Small intestine (tissue), 16 donors: Measurements from ENCODE around the gene DCANP1. TPM values are rescaled to one million over a fixed set of nuclear protein-coding genes. Genes with fewer than 3 reads are reported as not detected.
A peak's percentile ranks its signal among the peaks of the same experiment; 100 is the strongest.
"Not testable (repeated sequence)": the region's sequence is repeated elsewhere in the genome, so short reads cannot be mapped to it uniquely, and the experiment has no call there.

Experiments
- DNase-seq, 2 donors: peaks; one replicate each; pipeline versions ENCODE4 v3.0.0 to v3.0.0-alpha.2; 2013
- FAIRE-seq: peaks from 2 replicates; lab custom pipeline; 2012; peaks lifted over from hg19 to GRCh38; lab: Jason Lieb, UNC
- H3K27ac ChIP-seq, 3 donors: one replicate each; pipeline ENCODE4 v1.5.1; 2013; ENCODE audit warnings: low read length in 2 of 3, mild to moderate bottlenecking in 2 of 3, control low read depth in 1 of 3, inconsistent platforms in 1 of 3, low read depth in 1 of 3, moderate library complexity in 1 of 3
- H3K27me3 ChIP-seq, 3 donors: one replicate each; pipeline ENCODE4 v1.6.1; 2013; ENCODE audit warnings: low read length in 3 of 3, inconsistent platforms in 1 of 3; ENCODE audit not compliant: control insufficient read depth in 3 of 3, insufficient read depth in 3 of 3
- H3K36me3 ChIP-seq, 3 donors: one replicate each; pipeline ENCODE4 v1.6.1; 2013; ENCODE audit warnings: low read length in 3 of 3, inconsistent platforms in 1 of 3, low read depth in 1 of 3, mild to moderate bottlenecking in 1 of 3, moderate library complexity in 1 of 3; ENCODE audit not compliant: control insufficient read depth in 3 of 3, insufficient read depth in 2 of 3
- H3K4me1 ChIP-seq, 3 donors: one replicate each; pipeline ENCODE4 v1.6.1; 2013; ENCODE audit warnings: low read length in 2 of 3, inconsistent platforms in 1 of 3, low read depth in 1 of 3, mild to moderate bottlenecking in 1 of 3, moderate library complexity in 1 of 3; ENCODE audit not compliant: control insufficient read depth in 3 of 3, insufficient read depth in 2 of 3
- H3K4me3 ChIP-seq, 3 donors: one replicate each; pipeline ENCODE4 v1.5.1; 2013; ENCODE audit warnings: low read length in 3 of 3, control low read depth in 1 of 3, inconsistent platforms in 1 of 3, low read depth in 1 of 3, mild to moderate bottlenecking in 1 of 3, moderate library complexity in 1 of 3
- H3K9me3 ChIP-seq, 2 donors: one replicate each; pipeline ENCODE4 v1.6.1; 2013; ENCODE audit warnings: low read depth in 1 of 2, low read length in 1 of 2; ENCODE audit not compliant: control insufficient read depth in 2 of 2, insufficient read depth in 1 of 2
- WGBS, 3 donors: extraction: QIAGEN DNeasy Blood & Tissue Kit; methylation state at CpG; one replicate each; pipeline ENCODE4 v1.1.7; 2013; 5-methylcytosine and 5-hydroxymethylcytosine counted together
- long read RNA-seq, 10 donors: transcript quantifications; one replicate each; lab custom pipeline, GENCODE V29; 2026
- polyA plus RNA-seq, 4 donors: library from polyadenylated mRNA; stranded (reverse) in 3 of 4; unstranded in 1 of 4; fragments of 200-250 nt in 3 of 4; fragments of 120-200 nt in 1 of 4; gene quantifications; one replicate each; pipeline versions ENCODE4 v1.2.1 to v1.2.3, GENCODE V29; 2013
- donor health status: healthy with polysubstance abuse.
- donor health status: control.
- donor health status: control.
- donor health status: Bipolar disorder and iron deficiency.
- donor health status: healthy.

Gene DCANP1, protein sequence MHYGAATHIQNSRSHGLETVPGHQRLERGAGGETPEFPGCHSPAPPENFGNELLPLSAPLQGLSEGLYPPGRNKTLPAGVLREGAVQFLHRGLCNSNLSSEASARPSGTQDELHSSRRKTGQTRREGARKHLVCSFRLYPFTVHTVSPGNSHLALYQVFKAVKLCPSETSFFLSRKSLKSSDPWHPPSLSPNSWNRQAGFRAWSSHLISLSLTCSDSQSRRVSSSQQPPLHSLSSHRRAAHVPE
- polyA plus RNA-seq: under 1 TPM in 2 of 4 donors, not detected in 2; 0.01 to 0.43 TPM
- long read RNA-seq, donor 1, partial matches to known transcripts: 0 of 2 reads
- long read RNA-seq, donor 1, other reads (novel, unspliced or antisense): 0 of 2 reads
- long read RNA-seq, donor 2: 0 reads
- long read RNA-seq, donor 3, partial matches to known transcripts: 0 of 3 reads
- long read RNA-seq, donor 3, other reads (novel, unspliced or antisense): 0 of 3 reads
- long read RNA-seq, donor 4: 0 reads
- long read RNA-seq, donor 5, partial matches to known transcripts: 0 of 1 reads
- long read RNA-seq, donor 5, other reads (novel, unspliced or antisense): 0 of 1 reads
- long read RNA-seq, donor 6, partial matches to known transcripts: 0 of 1 reads
- long read RNA-seq, donor 6, other reads (novel, unspliced or antisense): 0 of 1 reads
- long read RNA-seq, donor 7: 0 reads
- long read RNA-seq, donor 8: 0 reads
- long read RNA-seq, donor 9, partial matches to known transcripts: 0 of 2 reads
- long read RNA-seq, donor 9, other reads (novel, unspliced or antisense): 0 of 2 reads
- long read RNA-seq, donor 10: 0 reads

DNA sequence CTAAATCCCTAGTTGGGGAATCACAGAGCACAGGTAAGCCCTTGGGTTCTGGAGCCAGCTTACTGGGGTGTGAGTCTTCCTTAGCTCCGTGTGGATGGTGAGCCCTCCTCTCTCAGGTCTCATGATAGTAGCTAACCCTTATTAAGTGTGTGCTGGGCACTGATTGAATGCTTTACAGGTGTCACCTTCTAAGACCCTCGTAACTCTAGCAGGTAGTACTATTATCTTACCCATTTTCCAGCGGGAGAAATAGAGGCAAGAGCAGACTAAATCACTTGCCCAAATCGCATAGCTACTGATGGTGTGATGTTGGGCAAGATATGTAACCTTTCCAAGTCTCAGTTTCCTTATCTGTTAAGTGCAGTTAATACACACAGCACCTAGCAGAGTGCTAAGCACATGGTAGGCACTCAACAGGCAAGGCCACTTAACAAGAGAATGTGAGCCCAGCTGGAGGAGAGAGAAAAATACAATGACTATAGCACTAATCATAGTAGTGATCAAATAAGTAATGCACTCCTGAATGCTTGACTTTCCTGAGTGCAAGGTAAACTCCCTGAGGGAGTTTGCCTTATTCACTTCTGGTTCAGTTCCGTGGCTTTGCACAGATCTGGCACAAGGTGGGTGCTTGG is at the start of gene DCANP1:
DCANP1 (minus strand) TSS at position 51 of the 632 bp plus-strand sequence. CDS start 240 bp downstream, outside the sequence.
- Histone ChIP-seq H3K36me3 (no peaks in the 10 kb centered on the region), H3K4me3 (no peak within 1 kb of the TSS), H3K9me3 (no peaks in the 10 kb centered on the region), H3K27me3 (peaks cover 0 to 4% (median 0%) of the 10 kb centered on the region in 3 donors), H3K27ac (no peak within 1 kb of the TSS), H3K4me1 (no peaks in the 10 kb centered on the region)
- DNase-seq (no peak), FAIRE-seq (no peak)
- 80 to 85% (median 83%) methylated on average over 5 of the region's 5 CpGs for WGBS, 3 donors

DNA sequence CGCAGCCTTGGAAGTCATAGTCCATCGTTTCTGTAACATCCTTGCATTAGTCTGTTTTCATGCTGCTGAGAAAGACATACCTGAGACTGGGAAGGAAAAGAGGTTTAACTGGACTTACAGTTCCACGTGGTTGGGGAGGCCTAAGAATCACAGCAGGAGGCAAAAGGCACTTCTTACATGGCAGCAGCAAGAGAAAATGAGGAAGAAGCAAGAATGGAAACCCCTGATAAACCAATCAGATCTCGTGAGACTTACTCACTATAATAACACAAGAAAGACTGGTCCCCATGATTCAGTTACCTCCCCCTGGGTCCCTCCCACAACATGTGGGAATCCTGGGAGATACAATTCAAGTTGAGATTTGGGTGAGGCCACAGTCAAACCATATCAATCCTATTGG is 48.4 kb upstream of the DCANP1 start:
- H3K36me3 ChIP-seq, H3K27ac ChIP-seq, H3K4me1 ChIP-seq, FAIRE-seq, H3K4me3 ChIP-seq, DNase-seq, H3K9me3 ChIP-seq: not testable (repeated sequence)
- peaks cover 3 to 65% (median 8%) of the 10 kb centered on the region in 3 donors for H3K27me3 ChIP-seq
- WGBS, 3 donors: 67 to 76% (median 70%) methylated on average over 4 of the region's 4 CpGs

DNA sequence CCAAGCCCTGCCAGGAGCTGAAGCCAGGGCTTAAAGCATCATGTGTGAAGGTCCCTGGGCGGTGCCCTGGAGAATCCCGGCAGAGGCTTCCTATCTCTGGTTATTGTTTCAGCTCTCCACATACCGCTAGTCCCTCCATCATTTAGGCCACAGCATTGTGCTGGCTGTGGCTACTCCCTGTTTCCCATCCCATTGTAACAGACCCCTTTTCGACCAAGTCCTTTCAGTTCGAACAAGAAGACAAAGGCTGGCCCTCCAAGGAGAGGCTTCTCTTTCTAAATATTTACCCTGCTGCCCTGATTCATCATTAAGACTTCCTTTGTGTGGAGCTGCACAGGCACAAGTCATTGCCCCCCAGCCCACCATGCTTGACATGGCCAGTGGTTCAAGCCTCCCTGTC is 47.0 kb upstream of the DCANP1 start:
- DNase-seq (no peak), FAIRE-seq (no peak)
- 83 to 92% (median 84%) methylated on average over 5 of the region's 5 CpGs for WGBS, 3 donors
- H3K36me3 ChIP-seq: no peaks in the 10 kb centered on the region
- no peak overlapping the region for H3K27ac ChIP-seq
- H3K4me1 ChIP-seq: peaks cover 0 to 11% (median 0%) of the 10 kb centered on the region in 3 donors
- H3K27me3 ChIP-seq: peaks cover 8 to 78% (median 13%) of the 10 kb centered on the region in 3 donors
- no peaks in the 10 kb centered on the region for H3K9me3 ChIP-seq
- H3K4me3 ChIP-seq: no peak overlapping the region

DNA sequence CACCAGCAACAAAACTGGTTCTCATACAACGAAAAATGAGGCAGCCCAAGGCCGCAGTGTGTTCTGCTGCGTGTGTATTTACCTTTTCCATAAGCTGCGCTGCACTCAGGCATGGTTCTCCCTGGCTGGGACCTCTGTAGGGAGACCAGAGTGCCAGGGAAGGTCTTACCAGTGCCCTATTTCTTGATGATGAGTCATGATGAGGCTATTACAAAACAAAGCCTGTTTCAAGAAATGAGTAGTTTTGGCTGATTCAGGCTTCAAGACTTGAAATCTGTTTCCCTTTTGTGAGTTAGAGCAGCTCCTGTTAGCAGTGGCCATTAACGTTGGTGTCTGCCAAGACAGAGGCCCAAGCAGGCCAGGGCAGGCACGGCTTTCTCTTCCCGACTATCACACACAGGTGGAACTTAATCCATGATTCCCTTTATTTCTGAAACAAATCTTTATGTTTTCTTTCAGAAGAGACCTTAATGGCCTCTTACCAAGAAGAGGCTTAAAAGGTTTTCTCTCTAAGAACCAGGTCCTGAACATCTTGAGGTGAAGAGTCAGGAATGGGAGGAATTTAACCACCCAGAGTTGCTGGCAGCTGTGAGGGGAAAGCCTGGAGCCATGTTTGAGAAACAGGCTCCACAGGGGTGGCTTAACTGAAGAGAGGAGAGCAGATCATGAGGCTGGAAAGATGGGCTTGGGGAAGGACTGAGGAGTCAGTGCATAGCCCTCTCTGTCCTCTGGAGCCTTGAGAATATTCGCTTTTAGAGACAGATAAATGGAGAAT is 46.4 kb upstream of the DCANP1 start:
- DNase-seq (no peak), FAIRE-seq (no peak)
- Histone ChIP-seq H3K27me3 (peaks cover 8 to 80% (median 16%) of the 10 kb centered on the region in 3 donors), H3K27ac (no peak overlapping the region), H3K4me3 (no peak overlapping the region), H3K9me3 (no peaks in the 10 kb centered on the region), H3K36me3 (no peaks in the 10 kb centered on the region), H3K4me1 (peaks cover 0 to 16% (median 0%) of the 10 kb centered on the region in 3 donors)
- 80 to 83% (median 82%) methylated on average over 8 of the region's 8 CpGs for WGBS, 3 donors

DNA sequence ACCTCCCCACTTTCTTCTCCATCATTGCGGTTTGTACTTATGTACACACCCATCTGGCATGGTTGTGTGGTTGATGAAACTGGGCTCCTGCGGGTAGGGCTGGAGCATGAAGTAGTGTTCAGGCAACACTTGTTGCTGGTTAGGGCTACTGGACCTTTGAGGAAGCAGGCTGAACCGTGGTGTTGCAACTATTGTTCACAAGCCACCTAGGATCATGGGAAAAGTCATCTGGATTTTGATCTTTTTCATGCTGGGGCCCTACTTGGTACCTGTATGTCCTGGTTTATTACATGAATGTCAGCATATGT is 45.1 kb upstream of the DCANP1 start:
- Histone ChIP-seq H3K36me3 (no peaks in the 10 kb centered on the region), H3K27me3 (peaks cover 8 to 85% (median 25%) of the 10 kb centered on the region in 3 donors), H3K4me3 (no peak overlapping the region), H3K27ac (no peak overlapping the region), H3K9me3 (no peaks in the 10 kb centered on the region), H3K4me1 (peaks cover 0 to 17% (median 0%) of the 10 kb centered on the region in 3 donors)
- 33 to 50% (median 44%) methylated on average over 3 of the region's 3 CpGs for WGBS, 3 donors
- FAIRE-seq (no peak), DNase-seq (no peak)

DNA sequence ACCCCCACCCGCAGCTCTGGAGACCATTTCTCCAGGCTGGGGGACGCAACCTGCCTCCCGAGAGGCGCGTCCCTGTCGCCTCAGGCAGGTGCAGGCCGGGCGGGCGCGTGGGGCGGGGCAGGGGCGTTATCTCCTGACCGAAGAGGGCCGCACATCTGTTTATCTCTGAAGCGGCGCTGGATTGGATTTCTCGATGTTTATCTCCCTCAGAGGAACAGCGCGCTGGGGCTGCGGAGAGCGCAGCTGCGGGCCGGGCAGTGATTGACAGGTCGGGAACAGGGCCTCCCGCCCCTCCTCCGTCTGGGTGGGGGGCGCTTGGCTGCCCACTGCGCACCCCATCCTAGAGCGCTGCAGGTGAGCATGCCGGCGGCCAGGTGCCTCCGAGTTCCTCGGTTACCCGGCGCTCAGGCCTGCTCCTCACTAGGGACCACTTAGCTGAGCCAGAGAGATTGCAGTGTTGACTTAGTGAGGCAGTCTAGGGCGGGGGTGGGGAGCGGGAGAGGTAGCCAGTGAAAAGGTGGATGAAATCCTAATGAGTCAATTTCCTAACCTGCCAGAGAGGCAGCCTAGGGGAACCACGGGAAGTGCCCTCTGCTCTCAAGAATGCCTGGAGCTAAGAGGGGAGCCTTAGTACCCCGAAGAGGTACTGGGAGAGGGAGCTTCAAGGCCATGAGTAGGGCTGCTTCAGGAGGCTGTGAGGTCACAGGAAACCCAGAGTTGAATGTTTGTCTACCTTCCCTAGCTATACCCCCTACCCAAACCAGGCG is 44.6 kb upstream of the DCANP1 start:
- H3K27me3 ChIP-seq: peaks cover 8 to 86% (median 30%) of the 10 kb centered on the region in 3 donors
- no peak for FAIRE-seq
- H3K27ac ChIP-seq: no peak overlapping the region
- no peaks in the 10 kb centered on the region for H3K36me3 ChIP-seq
- peak; percentile 6 to 31 for DNase-seq
- WGBS, 3 donors: 5 to 12% (median 6%) methylated on average over 38 to 40 of the region's 40 CpGs
- no peaks in the 10 kb centered on the region for H3K9me3 ChIP-seq
- H3K4me3 ChIP-seq: no peak overlapping the region
- H3K4me1 ChIP-seq: peaks cover 0 to 17% (median 0%) of the 10 kb centered on the region in 3 donors

DNA sequence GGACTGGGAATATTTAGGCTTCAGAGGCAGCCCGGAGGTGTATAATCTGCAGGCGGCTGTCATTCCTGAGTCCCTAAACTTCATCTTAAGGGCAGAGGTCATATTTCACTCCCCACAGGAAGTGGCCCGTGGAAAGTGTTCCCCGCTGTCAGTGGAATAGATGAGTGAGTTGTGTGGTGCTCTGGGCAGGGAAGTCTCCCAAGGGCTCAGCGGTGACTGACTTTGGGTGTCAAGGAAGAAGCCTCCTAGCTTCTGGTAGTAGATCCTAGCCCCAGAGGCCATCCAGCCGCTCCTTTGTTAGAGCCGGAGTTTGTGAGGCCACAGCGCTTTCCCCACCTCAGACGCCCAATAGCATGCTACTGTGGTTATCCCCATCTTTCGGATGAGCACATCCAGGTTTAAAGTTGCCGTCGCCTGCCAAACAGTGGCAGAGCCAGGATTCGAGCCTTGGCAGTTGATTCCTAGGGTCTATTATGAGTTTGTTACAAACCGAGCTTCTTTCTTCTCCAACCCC is 43.9 kb upstream of the DCANP1 start:
- no peak overlapping the region for H3K4me3 ChIP-seq
- no peak for FAIRE-seq
- peaks cover 8 to 90% (median 31%) of the 10 kb centered on the region in 3 donors for H3K27me3 ChIP-seq
- peaks cover 0 to 17% (median 0%) of the 10 kb centered on the region in 3 donors for H3K4me1 ChIP-seq
- no peak for DNase-seq
- no peaks in the 10 kb centered on the region for H3K36me3 ChIP-seq
- 24 to 26% (median 26%) methylated on average over 14 of the region's 14 CpGs for WGBS, 3 donors
- H3K27ac ChIP-seq: no peak overlapping the region
- no peaks in the 10 kb centered on the region for H3K9me3 ChIP-seq
